ENCODE measurements around the gene GNAQ.

GNAQ gene

DNA sequence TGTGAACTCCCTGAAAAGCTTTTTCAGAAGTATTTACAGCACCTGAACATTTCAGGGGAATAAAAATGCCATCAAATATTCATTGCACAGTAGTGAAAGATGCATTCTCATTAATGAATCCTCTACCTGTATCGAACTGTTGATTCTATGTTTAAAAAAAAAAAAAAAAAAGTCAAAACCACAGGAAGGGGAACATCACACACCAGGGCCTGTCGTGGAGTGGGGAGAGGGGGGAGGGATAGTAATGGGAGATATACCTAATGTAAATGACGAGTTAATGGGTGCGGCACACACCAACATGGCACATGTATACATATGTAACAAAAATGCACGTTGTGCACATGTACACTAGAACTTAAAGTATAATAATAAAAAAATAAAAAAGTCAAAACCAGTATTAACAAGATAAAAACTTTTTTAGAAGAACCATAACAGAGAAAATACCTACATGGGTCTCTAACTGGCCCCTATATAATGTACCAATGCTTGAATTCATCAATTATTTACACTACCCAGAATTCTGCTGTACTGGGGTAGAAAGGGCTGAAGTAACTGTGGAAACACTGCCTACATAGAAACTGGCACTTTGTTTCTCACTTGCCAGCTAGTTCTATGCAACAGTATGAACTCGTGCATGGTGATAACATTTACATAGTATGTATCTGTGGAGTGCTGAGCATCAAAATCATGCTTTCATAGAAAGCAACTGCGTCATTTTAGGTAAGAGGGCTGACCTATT, 48.9 kb downstream of the GNAQ start:
- DNase-seq = no peak
- H3K27me3 Mint-ChIP-seq (ENCODE audit: low read depth, poor library complexity) = no peaks in the 10 kb centered on the region
- H3K27ac Mint-ChIP-seq = no peak overlapping the region
- TF ChIP-seq, protein P1, sequence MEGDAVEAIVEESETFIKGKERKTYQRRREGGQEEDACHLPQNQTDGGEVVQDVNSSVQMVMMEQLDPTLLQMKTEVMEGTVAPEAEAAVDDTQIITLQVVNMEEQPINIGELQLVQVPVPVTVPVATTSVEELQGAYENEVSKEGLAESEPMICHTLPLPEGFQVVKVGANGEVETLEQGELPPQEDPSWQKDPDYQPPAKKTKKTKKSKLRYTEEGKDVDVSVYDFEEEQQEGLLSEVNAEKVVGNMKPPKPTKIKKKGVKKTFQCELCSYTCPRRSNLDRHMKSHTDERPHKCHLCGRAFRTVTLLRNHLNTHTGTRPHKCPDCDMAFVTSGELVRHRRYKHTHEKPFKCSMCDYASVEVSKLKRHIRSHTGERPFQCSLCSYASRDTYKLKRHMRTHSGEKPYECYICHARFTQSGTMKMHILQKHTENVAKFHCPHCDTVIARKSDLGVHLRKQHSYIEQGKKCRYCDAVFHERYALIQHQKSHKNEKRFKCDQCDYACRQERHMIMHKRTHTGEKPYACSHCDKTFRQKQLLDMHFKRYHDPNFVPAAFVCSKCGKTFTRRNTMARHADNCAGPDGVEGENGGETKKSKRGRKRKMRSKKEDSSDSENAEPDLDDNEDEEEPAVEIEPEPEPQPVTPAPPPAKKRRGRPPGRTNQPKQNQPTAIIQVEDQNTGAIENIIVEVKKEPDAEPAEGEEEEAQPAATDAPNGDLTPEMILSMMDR (IDR thresholded peaks at IDR 0.05) = no peak
- H3K4me1 Mint-ChIP-seq = peaks cover 45% of the 10 kb centered on the region
- no peak overlapping the region for H3K4me3 Mint-ChIP-seq
- peaks cover 3% of the 10 kb centered on the region for H3K9me3 Mint-ChIP-seq
- H3K36me3 Mint-ChIP-seq (ENCODE audit: low read depth) = peaks cover 25% of the 10 kb centered on the region

DNA sequence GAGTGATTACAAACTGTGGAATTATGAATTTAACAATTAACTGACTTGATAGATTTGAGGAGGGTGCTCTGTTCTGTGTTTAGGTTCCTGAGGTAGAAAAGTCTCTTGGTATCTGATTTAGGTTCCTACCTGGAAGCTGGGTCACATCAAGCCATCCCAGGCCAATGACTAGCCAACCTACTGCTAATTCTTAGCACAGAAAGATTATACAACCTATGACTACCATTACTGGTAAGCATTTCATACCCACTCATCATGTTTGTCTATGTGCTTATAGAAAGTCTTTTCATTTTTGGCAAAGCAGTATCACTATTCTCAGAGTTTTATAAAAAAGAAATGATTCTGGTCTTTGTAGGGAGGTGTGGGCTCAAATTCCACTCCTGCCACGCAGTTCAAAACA, 49.7 kb downstream of the GNAQ start:
- peaks cover 54% of the 10 kb centered on the region for H3K4me1 Mint-ChIP-seq
- TF ChIP-seq, protein P1 (IDR thresholded peaks at IDR 0.05) = no peak
- H3K27ac Mint-ChIP-seq = peak overlapping the region; percentile 3
- peaks cover 3% of the 10 kb centered on the region for H3K9me3 Mint-ChIP-seq
- no peak overlapping the region for H3K4me3 Mint-ChIP-seq
- H3K36me3 Mint-ChIP-seq (ENCODE audit: low read depth) = peaks cover 25% of the 10 kb centered on the region
- no peak for DNase-seq
- no peaks in the 10 kb centered on the region for H3K27me3 Mint-ChIP-seq (ENCODE audit: low read depth, poor library complexity)

DNA sequence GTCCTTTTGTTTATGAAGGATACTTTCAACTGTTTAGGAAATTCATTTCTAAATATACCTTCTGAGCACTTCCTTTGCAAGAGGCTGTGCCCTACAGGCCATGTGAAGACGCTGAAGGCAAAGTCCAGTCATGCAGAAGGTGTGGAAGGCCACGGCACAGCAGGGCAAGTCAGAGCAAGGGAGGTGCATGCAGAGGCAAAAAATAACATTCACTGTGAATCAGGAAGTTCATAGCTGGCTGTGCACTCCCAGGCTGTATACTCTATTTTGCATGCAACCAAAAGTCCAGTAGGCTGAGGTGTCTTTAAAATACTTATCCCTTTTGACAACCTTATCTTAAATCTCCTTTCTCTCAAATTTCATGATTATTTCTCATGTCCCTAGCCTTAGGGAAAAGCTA, 50.3 kb downstream of the GNAQ start:
- peaks cover 3% of the 10 kb centered on the region for H3K9me3 Mint-ChIP-seq
- H3K36me3 Mint-ChIP-seq (ENCODE audit: low read depth) = peaks cover 24% of the 10 kb centered on the region
- peaks cover 54% of the 10 kb centered on the region for H3K4me1 Mint-ChIP-seq
- H3K4me3 Mint-ChIP-seq = no peak overlapping the region
- TF ChIP-seq, protein P1 (IDR thresholded peaks at IDR 0.05) = no peak
- DNase-seq = no peak
- H3K27me3 Mint-ChIP-seq (ENCODE audit: low read depth, poor library complexity) = no peaks in the 10 kb centered on the region
- peak overlapping the region; percentile 3 for H3K27ac Mint-ChIP-seq

DNA sequence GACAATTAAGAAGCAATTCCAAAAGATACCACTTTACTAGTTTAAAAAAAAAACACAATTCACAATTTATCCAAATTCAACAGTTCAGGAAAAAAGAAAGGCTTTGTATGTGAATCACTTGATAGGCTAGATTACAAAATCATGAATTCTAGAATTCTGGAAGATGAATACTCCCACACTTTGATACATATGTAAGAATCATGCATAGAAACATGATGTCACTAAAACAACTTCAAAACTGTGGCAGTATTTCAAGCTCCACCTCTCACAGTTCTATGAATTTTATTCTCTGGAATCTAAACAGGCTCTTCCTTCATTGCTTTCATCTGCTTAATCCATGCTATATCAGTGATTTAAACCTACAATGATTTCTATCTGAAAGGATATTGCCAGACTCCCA, 51.0 kb downstream of the GNAQ start:
- peaks cover 18% of the 10 kb centered on the region for H3K36me3 Mint-ChIP-seq (ENCODE audit: low read depth)
- H3K27ac Mint-ChIP-seq = no peak overlapping the region
- H3K9me3 Mint-ChIP-seq = no peaks in the 10 kb centered on the region
- TF ChIP-seq, protein P1 (IDR thresholded peaks at IDR 0.05) = no peak
- H3K4me1 Mint-ChIP-seq = peaks cover 58% of the 10 kb centered on the region
- H3K27me3 Mint-ChIP-seq (ENCODE audit: low read depth, poor library complexity) = no peaks in the 10 kb centered on the region
- no peak for DNase-seq
- no peak overlapping the region for H3K4me3 Mint-ChIP-seq

DNA sequence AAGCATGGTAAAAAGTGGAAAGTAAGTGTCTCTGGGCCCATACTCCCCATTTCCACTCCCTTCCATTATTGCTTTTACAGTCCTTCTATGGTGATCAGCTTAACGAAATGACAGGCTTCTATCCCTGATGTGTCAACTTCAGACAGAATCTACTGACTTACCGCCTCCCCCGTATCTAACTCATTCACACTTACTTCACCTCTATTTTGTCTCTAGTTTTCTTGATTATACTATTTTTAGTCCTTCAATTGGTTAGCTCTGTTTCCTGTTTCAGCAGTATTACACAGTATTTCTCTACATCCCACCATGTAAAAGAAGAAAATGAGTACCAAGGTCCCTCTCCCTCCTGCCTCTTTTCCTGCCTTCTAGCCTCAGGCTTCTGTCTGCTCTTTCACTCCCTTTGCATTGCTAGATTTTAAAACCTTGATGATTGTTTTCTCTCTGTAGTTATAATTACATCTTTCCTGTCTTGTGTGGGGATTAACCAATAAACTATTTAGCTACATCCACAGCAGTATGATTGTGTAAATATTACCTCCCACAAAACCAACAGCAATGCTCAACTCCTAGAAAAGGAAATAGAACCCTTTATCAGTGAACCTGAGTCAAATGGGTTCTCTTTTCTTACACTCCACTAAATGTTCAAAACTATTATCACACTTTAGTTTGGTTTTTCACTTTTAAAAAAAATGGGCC, 53.4 kb downstream of the GNAQ start:
- DNase-seq = no peak
- H3K27me3 Mint-ChIP-seq (ENCODE audit: low read depth, poor library complexity) = no peaks in the 10 kb centered on the region
- H3K4me3 Mint-ChIP-seq = no peak overlapping the region
- peaks cover 8% of the 10 kb centered on the region for H3K36me3 Mint-ChIP-seq (ENCODE audit: low read depth)
- peak overlapping the region; percentile 73 for H3K27ac Mint-ChIP-seq
- peaks cover 64% of the 10 kb centered on the region for H3K4me1 Mint-ChIP-seq
- TF ChIP-seq, protein P1 (IDR thresholded peaks at IDR 0.05) = no peak
- H3K9me3 Mint-ChIP-seq = no peaks in the 10 kb centered on the region
